Activated naive CD8-positive, alpha-beta T cell (primary cell): ENCODE results near the gene FAAP100.
"Not testable (repeated sequence)": the region's sequence is repeated elsewhere in the genome, so short reads cannot be mapped to it uniquely, and the experiment has no call there.

Source experiments
- H3K27ac Mint-ChIP-seq: one replicate; pipeline ENCODE4 v1.8.0; 2021; ENCODE audit warnings: mixed read lengths
- H3K27me3 Mint-ChIP-seq: one replicate; pipeline ENCODE4 v1.8.0; 2021; ENCODE audit warnings: mixed read lengths
- H3K36me3 Mint-ChIP-seq: one replicate; pipeline ENCODE4 v1.8.0; 2021; ENCODE audit warnings: mixed read lengths
- H3K4me1 Mint-ChIP-seq: one replicate; pipeline ENCODE4 v1.8.0; 2021; ENCODE audit warnings: low read depth, mixed read lengths
- H3K4me3 Mint-ChIP-seq: one replicate; pipeline ENCODE4 v1.8.0; 2021; ENCODE audit warnings: mild to moderate bottlenecking, mixed read lengths
- H3K9me3 Mint-ChIP-seq: one replicate; pipeline ENCODE4 v1.8.0; 2021; ENCODE audit warnings: low read depth, mixed read lengths

Gene FAAP100

GRCh38 chr17:81531998-81532404, 20.2 kb downstream of the FAAP100 start:
- H3K9me3 Mint-ChIP-seq, H3K4me3 Mint-ChIP-seq, H3K27me3 Mint-ChIP-seq, H3K36me3 Mint-ChIP-seq, H3K4me1 Mint-ChIP-seq, H3K27ac Mint-ChIP-seq: not testable (repeated sequence)

GRCh38 chr17:81531013-81531412, 21.1 kb downstream of the FAAP100 start:
- not testable (repeated sequence) for H3K4me1 Mint-ChIP-seq, H3K27me3 Mint-ChIP-seq, H3K4me3 Mint-ChIP-seq, H3K27ac Mint-ChIP-seq, H3K36me3 Mint-ChIP-seq, H3K9me3 Mint-ChIP-seq

GRCh38 chr17:81529437-81529803, 22.7 kb downstream of the FAAP100 start:
- Mint-ChIP-seq H3K9me3 (no peaks in the 10 kb centered on the region), H3K4me1 (no peaks in the 10 kb centered on the region), H3K27me3 (peaks cover 3% of the 10 kb centered on the region), H3K4me3 (no peak overlapping the region), H3K36me3 (no peaks in the 10 kb centered on the region), H3K27ac (no peak overlapping the region)

- Mint-ChIP-seq H3K4me3 (no peak overlapping the region), H3K27me3 (peaks cover 3% of the 10 kb centered on the region), H3K4me1 (no peaks in the 10 kb centered on the region), H3K27ac (no peak overlapping the region), H3K36me3 (no peaks in the 10 kb centered on the region), H3K9me3 (no peaks in the 10 kb centered on the region)
Measured at GRCh38 chr17:81528651-81529436, 23.3 kb downstream of the FAAP100 start.

- Mint-ChIP-seq H3K27me3 (peaks cover 2% of the 10 kb centered on the region), H3K27ac (no peak overlapping the region), H3K4me1 (no peaks in the 10 kb centered on the region)
Measured at GRCh38 chr17:81528384-81528650, 23.8 kb downstream of the FAAP100 start.

GRCh38 chr17:81527591-81528383, 24.4 kb downstream of the FAAP100 start, which contains the start of gene FSCN2:
Gene FSCN2 (plus strand): TSS chr17:81528377. CDS start chr17:81528532, 155 bp downstream.
- Mint-ChIP-seq H3K4me3 (no peak within 1 kb of the TSS), H3K27ac (no peak within 1 kb of the TSS), H3K27me3 (peaks cover 2% of the 10 kb centered on the region), H3K36me3 (no peaks in the 10 kb centered on the region), H3K9me3 (no peaks in the 10 kb centered on the region), H3K4me1 (no peaks in the 10 kb centered on the region)

More at GRCh38 chr17:81528384-81528650, 23.8 kb downstream of the FAAP100 start:
- H3K9me3 Mint-ChIP-seq, result no peaks in the 10 kb centered on the region
- no peak overlapping the region for H3K4me3 Mint-ChIP-seq
- H3K36me3 Mint-ChIP-seq, result no peaks in the 10 kb centered on the region

- Mint-ChIP-seq H3K9me3 (no peaks in the 10 kb centered on the region), H3K27ac (no peak overlapping the region), H3K4me3 (no peak overlapping the region), H3K27me3 (peaks cover 2% of the 10 kb centered on the region), H3K36me3 (no peaks in the 10 kb centered on the region), H3K4me1 (no peaks in the 10 kb centered on the region)
Measured at GRCh38 chr17:81526662-81527571, 25.2 kb downstream of the FAAP100 start.

- Mint-ChIP-seq H3K9me3 (no peaks in the 10 kb centered on the region), H3K4me3 (no peak overlapping the region), H3K27me3 (peaks cover 2% of the 10 kb centered on the region), H3K27ac (no peak overlapping the region), H3K36me3 (no peaks in the 10 kb centered on the region), H3K4me1 (peaks cover 3% of the 10 kb centered on the region)
Measured at GRCh38 chr17:81524865-81525159, 27.3 kb downstream of the FAAP100 start.

- Mint-ChIP-seq H3K4me3 (no peak overlapping the region), H3K27me3 (peaks cover 2% of the 10 kb centered on the region)
Measured at GRCh38 chr17:81524039-81524864, 27.9 kb downstream of the FAAP100 start.

GRCh38 chr17:81523402-81524038, 28.6 kb downstream of the FAAP100 start:
- no peak overlapping the region for H3K4me3 Mint-ChIP-seq
- no peaks in the 10 kb centered on the region for H3K9me3 Mint-ChIP-seq
- no peak overlapping the region for H3K27ac Mint-ChIP-seq
- H3K27me3 Mint-ChIP-seq, result peaks cover 2% of the 10 kb centered on the region
- no peaks in the 10 kb centered on the region for H3K36me3 Mint-ChIP-seq
- H3K4me1 Mint-ChIP-seq, result peaks cover 3% of the 10 kb centered on the region

More at GRCh38 chr17:81524039-81524864, 27.9 kb downstream of the FAAP100 start:
- Mint-ChIP-seq H3K27ac (no peak overlapping the region), H3K4me1 (peaks cover 3% of the 10 kb centered on the region), H3K36me3 (no peaks in the 10 kb centered on the region), H3K9me3 (no peaks in the 10 kb centered on the region)

GRCh38 chr17:81522491-81523401, 29.4 kb downstream of the FAAP100 start:
- Mint-ChIP-seq H3K9me3 (no peaks in the 10 kb centered on the region), H3K36me3 (no peaks in the 10 kb centered on the region), H3K27ac (no peak overlapping the region), H3K27me3 (peaks cover 2% of the 10 kb centered on the region), H3K4me3 (no peak overlapping the region), H3K4me1 (peaks cover 7% of the 10 kb centered on the region)

GRCh38 chr17:81520021-81520901, 31.9 kb downstream of the FAAP100 start:
- H3K4me3 Mint-ChIP-seq, result peak overlapping the region; percentile 69
- H3K27ac Mint-ChIP-seq, result no peak overlapping the region
- no peaks in the 10 kb centered on the region for H3K27me3 Mint-ChIP-seq
- peaks cover 22% of the 10 kb centered on the region for H3K4me1 Mint-ChIP-seq
- H3K9me3 Mint-ChIP-seq, result no peaks in the 10 kb centered on the region
- H3K36me3 Mint-ChIP-seq, result no peaks in the 10 kb centered on the region
